Activated CD4-positive, CD25-positive, alpha-beta regulatory T cell treated with anti-CD3 and anti-CD28 coated beads, Interleukin-2, amount 50 U/mL, for 24 hours (primary cell): Measurements from ENCODE around the gene MT1H.
A peak's percentile ranks its signal among the peaks of the same experiment; 100 is the strongest.
"Not testable (repeated sequence)": the region's sequence is repeated elsewhere in the genome, so short reads cannot be mapped to it uniquely, and the experiment has no call there.

ENCODE experiments used
- ATAC-seq, 2 donors: fragments of 150-1000 bp; cut with Tn5 transposase; one replicate each; pipeline ENCODE4 v1.10.0; 2021; ENCODE audit warnings: mild to moderate bottlenecking in 1 of 2, moderate library complexity in 1 of 2

The MT1H gene

DNA sequence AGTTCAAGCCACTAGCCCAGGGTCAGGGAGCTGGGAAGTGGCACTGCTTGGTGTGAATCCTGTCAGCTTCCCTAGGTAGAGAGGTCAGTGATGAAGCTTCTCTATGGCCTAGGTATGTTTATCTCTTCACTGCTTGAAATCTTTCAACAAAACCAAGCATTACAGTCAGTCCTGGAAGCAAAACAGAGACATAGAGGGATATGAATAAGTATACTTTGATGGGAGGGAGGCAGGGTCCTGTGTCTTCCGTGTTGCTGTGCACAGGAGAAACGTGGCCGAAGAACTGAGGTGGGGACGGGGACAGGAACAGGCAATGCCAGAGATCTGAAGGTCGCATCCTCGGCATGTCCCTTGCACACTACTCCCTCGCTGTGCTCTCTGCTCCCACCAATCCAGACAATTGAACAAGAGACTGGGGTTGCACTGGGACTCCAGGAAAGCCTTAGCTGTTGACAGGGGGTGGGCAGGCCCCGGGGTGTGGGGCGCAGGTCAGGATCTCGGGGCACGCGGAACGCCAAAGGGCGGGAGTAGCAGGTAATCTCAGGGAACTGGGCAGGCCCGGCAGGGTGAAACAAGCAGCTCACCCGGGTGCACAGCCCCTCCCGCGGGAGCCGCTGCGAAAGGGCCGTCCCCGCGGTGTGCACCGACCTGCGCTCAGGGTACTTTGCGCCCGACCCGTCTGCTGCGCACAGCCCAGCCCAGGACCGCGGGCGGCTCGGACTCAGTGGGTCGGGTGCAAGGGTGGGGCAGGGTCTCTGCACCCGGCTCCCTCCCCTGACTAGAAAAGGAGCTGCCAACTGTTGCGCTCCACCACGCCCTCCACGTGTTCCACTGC, at the start of gene MT1H:
MT1H (plus strand) TSS at position 810 of the 835 bp plus-strand sequence. CDS start 71 bp downstream, outside the sequence.
- ATAC-seq: peak in 1 of 2 donors; percentile 42

DNA sequence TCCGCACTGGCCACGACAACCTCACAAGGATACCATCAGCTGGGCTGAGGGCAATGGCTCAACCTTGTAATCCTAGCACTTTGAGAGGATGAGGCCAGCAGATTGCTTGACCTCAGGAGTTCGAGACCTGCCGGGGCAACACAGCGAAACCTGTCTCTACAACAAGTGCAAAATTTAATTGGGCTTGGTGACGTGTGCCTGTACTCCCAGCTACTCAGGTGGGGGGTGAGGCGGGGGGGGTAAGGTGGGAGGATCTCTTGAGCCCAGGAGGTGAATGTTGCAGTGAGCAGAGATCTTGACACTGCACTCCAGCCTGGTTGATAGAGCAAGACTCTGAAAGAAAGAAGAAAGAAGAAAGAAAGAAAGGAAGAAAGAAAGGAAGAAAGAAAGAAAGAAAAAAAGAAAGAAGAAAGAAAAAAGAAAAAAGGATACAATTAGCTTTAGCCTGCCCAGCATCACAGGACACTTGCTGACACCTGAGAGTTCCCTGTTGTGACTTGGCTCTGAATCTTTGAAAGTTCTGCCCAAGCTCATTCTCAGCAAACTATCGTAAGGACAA, 49.2 kb upstream of the MT1H start:
- ATAC-seq: no peak

DNA sequence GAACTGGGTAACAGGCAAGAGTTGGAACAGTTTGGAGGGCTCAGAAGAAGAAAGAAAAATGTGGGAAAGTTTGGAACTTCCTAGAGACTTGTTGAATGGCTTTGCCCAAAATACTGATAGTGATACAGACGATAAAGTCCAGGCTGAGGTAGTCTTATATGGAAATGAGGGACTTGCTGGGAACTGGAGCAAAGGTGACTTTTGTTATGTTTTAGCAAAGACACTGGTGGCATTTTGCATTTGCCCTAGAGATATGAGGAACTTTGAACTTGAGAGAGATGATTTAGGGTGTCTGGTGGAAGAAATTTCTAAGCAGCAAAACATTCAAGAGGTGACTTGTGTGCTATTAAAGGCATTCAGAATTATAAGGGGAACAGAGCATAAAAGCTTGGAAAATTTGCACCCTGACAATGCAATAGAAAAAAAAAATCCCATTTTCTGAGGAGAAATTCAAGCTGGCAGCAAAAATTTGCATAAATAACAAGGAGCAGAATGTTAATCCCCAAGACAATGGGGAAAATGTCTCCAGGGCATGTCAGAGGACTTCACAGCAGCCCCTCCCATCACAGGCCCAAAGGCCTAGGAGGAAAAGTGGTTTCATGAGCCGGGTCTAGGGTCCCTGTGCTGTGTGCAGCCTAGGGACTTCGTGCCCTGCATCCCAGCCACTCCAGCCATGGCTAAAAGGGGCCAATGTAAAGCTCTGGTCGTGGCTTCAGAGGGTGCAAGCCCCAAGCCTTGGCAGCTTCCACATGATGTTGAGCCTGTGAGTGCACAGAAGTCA, 47.8 kb upstream of the MT1H start:
- not testable (repeated sequence) for ATAC-seq

DNA sequence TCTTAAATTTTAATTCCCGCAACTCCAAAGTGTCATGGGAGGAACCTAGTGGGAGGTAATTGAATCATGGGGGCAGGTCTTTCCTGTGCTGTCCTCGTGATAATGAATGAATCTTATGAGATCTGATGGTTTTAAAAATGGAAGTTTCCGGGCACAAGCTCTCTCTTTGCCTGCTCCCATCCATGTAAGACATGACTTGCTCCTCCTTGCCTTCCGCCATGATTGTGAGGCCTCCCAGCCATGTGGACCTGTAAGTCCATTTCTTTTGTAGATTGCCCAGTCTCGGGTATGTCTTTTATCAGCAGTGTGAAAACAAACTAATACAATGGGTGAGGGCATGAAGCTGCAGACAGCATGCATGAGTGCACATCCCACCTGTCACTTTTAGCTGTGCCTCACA, 46.4 kb upstream of the MT1H start:
- ATAC-seq: not testable (repeated sequence)

DNA sequence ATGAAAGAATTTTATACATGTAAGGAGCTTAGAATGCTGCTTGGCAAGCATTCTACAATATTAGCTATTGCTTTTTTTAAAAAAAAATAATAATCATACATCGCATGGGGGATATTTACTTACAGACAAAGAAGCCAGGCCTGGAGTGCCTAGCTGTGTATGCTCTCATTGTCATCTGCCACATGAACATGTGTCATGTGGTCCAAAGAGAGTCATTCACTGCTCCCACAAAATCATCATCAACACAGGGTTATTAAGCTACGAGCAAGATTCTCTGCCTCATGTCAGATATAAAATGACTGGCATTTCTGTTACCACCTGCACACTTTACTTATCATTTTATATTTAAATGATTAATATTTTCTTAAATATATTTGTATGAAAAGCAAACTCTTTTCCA, 46.0 kb upstream of the MT1H start:
- ATAC-seq: no peak

DNA sequence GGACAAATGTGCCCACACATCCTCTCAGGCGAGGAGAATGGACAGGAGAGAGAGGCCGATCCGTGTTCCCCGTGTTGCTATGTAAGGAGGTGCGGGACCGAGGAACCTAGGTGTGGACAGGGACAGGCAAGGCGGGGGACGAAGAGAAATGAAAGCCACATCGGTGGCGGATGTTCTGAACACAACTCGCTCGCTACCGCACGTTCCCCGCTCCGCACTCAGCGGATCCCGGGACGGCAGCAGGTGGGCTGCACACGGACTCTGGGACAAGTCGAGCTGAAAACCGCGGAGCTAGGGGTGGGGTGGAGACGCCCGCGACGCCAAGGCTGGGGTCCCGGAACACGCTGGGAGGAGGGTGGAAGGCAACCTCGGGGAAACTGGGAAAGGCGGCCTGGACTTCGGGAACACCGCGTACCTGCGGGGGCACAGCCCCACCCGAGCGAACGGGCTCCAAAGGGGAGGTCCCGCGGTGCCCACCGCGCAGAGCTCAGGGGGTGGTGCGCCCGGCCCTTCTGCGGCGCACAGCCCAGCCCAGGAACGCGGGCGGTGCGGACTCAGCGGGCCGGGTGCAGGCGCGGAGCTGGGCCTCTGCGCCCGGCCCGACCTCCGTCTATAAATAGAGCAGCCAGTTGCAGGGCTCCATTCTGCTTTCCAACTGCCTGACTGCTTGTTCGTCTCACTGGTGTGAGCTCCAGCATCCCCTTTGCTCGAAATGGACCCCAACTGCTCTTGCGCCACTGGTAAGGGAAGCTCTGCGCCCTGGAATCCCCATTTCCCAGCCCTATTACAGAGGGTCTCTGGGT, 44.3 kb upstream of the MT1H start, which contains the start of gene MT1E:
MT1E (plus strand) TSS at position 642 of the 803 bp plus-strand sequence; CDS start at position 713, 71 bp downstream.
- ATAC-seq: peak; percentile 96 to 98

DNA sequence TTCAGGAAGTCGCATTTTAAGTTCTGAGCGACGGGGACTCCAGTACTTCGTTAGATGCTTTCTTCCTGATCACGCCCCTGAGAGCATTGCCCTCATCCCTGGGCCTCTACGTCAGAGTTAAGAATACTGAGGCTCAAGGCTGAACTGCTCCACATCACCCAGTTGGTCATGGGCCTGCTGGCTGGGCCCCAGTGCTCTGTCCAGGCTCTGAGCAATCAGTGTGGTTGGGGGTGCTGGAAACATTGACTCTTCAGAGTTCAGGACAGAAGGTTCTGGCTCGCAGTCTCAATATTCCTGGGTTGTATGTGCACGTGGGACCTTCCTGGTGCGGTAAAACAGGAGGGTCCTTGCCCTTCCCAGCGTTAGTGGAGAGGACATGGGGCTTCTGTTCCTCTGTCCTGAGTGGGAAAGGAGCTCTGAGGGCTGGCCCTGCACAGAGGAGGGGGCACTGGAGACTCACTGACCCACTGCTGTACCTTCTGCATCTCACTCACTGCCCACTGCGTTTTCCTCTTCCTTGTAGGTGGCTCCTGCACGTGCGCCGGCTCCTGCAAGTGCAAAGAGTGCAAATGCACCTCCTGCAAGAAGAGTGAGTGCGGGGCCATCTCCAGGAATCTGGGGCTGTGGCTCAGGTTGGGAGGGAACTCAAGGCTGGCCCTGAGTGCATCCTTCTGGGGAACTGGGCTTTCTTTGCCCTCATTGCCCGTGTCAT, 43.5 kb upstream of the MT1H start:
- no peak for ATAC-seq

DNA sequence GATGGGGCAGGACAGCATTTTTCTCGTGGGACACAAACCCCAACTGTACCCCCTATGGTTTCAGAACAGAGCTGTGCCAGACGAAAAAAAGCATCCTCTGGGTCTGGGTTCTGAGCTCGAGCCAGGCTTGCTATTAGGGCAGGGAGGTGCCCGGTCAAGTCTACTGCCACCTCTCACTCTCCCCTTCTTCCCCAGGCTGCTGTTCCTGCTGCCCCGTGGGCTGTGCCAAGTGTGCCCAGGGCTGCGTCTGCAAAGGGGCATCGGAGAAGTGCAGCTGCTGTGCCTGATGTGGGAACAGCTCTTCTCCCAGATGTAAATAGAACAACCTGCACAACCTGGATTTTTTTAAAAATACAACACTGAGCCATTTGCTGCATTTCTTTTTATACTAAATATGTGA, 42.9 kb upstream of the MT1H start:
- ATAC-seq: no peak

DNA sequence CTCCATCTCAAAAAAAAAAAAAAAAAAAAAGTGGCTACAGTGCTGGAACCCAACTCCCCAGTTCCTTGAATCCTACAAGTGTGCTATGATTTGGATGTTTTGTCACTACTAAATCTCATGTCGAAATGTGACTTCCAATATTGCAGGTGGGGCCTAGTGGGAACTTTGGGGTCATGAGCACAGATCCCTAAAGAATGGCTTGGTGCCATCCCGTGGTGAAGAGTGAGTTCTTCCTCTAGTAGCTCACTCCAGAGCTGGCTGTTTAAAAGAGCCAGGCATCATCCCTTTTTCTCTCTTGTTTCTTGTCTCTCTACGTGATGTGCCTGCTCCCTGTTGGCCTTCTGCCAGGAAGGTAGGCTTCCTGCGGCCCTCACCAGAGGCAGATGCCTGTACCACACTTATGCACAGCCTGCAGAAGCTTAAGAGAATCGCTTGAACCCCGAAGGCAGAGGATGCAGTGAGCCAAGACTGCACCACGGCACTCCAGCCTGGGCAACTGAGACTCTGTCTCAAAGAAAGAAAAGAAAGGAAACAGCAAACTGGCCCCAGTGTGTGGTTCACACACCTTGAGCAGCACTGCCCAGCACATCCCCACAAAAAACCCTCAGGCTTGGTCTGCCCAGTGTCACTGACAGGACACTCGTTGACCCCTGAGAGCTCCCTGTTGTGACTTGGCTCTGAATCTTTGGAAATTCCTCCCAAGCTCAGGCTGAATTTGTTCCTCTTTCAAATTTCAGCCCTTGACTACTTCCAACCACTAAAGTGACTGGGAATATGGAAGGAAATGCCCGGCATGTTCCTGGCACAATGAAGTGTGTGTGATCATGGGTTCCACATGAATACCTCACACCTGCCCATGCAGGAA, 40.9 kb upstream of the MT1H start:
- ATAC-seq: no peak

DNA sequence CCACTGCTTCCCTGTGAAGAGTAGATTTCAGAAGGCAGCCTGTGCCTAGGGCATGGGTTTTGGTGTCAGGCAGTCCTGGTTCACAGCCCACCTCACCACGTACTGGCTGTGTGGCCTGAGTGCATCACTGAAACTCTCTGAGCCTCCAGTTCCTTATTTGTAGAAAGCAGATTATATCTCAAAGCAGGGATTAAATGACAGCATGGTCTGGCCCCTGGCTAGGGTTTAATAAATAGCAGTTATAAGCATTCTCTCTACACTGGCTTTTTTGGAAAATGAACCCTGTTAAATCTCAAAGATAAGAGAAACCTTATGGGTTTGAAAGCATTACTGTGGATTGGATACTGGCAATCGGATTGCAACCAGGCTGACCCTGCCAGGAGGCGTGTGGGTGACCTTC, 40.1 kb upstream of the MT1H start:
- ATAC-seq: no peak

DNA sequence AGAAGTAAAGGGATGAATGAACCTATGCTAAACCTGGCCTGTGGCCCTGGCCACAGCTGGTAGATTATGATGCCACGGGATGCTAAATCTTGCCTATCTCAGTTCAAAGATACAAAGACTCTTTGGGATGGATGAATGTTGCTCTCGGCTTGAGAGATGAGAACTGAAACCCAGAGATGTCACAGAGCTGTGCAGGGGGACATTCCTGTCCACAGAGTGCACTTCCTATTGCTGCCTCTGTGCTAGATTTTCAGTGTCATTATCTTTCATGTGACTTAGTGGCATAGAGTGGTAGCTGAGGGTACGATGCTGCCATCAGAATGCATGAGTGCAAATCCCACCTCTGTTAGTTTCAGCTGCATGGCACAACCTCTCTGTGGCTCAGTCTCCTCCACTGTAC, 39.5 kb upstream of the MT1H start:
- peak in 1 of 2 donors; percentile 41 for ATAC-seq

DNA sequence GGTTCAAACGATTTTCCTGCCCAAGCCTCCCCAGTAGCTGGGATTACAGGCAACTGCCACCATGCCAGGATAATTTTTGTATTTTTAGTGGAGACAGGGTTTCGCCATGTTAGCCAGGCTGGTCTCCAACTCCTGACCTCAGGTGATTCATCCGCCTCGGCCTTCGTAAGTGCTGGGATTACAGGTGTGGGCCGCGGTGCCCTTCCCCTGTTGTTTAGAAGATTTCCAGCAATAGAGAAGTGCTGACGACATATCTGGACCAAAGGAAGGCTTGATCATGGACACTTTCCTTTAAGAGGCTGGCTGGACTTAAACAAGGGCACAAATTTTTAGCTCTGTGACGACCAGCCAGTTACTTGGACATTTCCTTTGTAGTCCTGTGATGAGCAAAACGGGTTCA, 38.4 kb upstream of the MT1H start:
- no peak for ATAC-seq

DNA sequence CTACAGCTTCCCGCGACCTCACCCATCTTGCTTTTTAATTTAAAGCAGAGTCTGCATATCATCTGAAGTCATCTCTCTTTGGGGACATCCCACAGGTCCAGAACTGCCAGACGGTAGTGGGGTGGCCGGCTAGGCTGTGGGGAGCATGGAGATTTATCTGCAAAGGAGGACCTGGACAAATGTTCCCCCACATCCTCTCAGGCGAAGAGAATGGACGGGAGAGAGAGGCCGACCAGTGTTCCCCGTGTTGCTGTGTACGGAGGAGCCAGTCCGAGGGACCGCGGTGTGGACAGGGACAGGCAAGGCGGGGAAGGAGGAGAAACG, 37.8 kb upstream of the MT1H start:
- ATAC-seq: no peak

DNA sequence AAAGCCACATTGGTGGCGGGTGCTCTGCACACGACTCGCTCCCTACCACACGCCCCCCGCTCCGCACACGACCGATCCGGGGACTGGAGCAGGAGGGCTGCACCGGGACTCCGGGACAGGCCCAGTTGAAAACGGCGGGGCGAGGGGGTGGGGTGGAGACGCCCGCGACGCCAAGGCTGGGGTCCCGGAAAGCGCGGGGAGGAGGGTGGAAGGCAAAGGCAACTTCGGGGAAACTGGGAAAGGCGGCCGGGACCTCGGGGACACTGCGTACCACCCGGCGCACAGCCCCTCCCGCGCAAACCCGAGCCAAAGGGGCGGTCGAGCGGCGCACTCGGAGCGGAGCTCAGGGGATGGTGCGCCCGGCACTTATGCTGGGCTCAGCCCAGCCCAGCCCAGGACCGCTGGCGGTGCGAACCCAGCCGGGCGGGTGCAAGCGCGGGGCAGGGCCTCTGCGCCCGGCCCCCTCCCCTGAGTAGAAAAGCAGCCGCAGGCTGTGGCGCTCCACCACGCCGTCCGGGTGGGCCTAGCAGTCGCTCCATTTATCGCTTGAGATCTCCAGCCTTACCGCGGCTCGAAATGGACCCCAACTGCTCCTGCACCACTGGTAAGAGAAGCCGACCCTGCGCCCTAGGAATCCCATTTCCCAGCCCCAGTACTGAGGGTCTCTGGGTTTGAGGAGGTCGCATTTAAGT, 37.3 kb upstream of the MT1H start, which contains the start of gene MT1M:
MT1M (plus strand) TSS at position 504 of the 692 bp plus-strand sequence; CDS start at position 577, 73 bp downstream.
- ATAC-seq: peak in 1 of 2 donors; percentile 37

DNA sequence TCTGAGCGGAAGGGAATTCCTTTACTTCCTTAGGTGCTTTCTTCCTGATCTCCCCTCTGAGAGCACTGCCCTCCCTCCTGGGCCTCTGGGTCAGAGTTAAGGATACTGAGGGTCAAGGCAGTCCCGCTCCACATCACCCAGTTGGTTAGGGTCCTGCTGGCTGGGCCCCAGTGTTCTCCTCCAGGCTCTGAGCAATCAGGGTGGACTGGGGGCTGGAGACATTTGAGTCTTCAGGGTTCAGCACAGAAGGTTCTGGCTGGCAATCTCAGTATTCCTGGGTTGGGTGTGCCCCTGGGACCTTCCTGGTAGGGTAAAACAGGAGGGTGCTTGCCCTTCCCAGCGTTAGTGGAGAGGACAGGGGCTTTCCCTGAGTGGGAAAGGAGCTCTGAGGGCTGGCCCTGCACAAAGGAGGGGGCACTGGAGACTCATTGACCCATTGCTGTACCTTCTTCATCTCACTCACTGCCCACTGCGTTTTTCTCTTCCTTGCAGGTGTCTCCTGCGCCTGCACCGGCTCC, 36.7 kb upstream of the MT1H start:
- ATAC-seq: no peak

DNA sequence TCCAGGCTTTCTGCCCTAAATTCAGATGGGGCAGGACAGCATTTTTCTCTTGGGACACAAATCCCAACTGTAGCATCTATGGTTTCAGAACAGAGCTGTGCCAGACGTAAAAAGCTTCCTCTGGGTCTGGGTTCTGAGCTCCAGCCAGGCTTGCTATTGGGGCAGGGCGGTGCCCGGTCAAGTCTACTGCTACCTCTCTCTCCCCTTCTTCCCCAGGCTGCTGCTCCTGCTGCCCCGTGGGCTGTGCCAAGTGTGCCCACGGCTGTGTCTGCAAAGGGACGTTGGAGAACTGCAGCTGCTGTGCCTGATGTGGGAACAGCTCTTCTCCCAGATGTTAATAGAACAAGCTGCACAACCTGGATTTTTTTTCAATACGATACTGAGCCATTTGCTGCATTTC, 36.1 kb upstream of the MT1H start:
- ATAC-seq: no peak

DNA sequence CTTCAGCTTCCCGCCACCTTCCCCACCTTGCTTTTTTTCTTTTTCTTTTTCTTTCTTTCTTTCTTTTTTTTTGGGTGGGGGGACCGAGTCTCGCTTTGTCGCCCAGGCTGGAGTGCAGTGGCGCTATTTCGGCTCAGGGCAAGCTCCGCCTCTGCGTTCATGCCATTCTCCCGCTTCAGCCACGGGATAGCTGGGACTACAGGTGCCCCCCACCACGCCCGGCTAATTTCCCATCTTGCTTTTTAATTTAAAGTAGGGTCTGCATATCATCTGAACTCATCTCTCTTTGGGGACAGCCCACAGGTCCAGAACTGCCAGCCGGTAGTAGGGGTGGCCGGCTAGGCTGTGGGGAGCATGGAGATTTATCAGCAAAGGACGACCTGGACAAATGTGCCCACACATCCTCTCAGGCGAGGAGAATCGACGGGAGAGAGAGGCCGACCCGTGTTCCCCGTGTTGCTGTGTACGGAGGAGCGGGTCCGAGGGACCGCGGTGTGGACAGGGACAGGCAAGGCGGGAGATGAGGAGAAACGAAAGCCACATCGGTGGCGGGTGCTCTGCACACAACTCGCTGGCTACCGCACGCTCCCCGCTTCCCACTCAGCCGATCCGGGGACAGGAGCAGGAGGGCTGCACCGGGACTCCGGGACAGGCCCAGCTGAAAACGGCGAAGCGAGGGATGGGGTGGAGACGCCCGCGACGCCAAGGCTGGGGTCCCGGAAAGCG, 34.7 kb upstream of the MT1H start:
- no peak for ATAC-seq

DNA sequence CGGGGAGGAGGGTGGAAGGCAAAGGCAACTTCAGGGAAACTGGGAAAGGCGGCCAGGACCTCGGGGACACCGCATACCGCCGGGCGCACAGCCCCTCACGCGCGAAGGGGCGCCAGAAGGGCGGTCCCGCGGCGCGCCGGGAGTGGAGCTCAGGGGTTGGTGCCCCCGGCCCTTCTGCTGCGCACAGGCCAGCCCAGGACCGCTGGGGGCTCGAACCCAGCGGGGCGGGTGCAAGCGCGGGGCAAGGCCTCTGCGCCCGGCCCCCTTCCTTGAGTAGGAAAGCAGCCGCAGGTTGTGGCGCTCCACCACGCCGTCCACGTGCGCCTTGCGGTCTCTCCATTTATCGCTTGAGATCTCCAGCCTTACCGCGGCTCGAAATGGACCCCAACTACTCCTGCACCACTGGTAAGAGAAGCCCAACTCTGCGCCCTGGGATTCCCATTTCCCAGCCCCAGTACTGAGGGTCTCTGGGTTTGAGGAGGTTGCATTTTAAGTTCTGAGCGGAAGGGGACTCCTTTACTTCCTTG, 34.1 kb upstream of the MT1H start:
- ATAC-seq: no peak
